Mesothelial cell of epicardium (in vitro differentiated cells): ENCODE data around the gene RANBP17. TPM values are rescaled to one million over a fixed set of nuclear protein-coding genes. Genes with fewer than 3 reads are reported as not detected.

Experiments used
- DNase-seq, 2 experiments: peaks; one replicate each; pipeline ENCODE4 v3.0.0; 2021; ENCODE audit warnings: low spot score in 2 of 2; ENCODE audit not compliant: unreplicated experiment in 2 of 2
- H3K27ac Mint-ChIP-seq: 2 replicates; pipeline ENCODE4 v1.8.0; 2021; ENCODE audit warnings: mixed read lengths
- H3K27me3 Mint-ChIP-seq: 2 replicates; pipeline ENCODE4 v1.8.0; 2021; ENCODE audit warnings: low read depth, mixed read lengths
- H3K36me3 Mint-ChIP-seq: 2 replicates; pipeline ENCODE4 v1.8.0; 2021; ENCODE audit warnings: mixed read lengths
- H3K4me1 Mint-ChIP-seq: 2 replicates; pipeline ENCODE4 v1.8.0; 2021; ENCODE audit warnings: mixed read lengths
- H3K4me3 Mint-ChIP-seq: 2 replicates; pipeline ENCODE4 v1.8.0; 2021; ENCODE audit warnings: mild to moderate bottlenecking, moderate library complexity, mixed read lengths
- H3K9me3 Mint-ChIP-seq: 2 replicates; pipeline ENCODE4 v1.8.0; 2021; ENCODE audit warnings: mixed read lengths
- total RNA-seq: library from RNA; stranded (reverse); gene quantifications from 3 replicates; pipeline ENCODE4 v1.2.1, GENCODE V29; 2021
- TF ChIP-seq, protein P1 (sequence below): fragments of 200-600 bp; sonication (generic); IDR thresholded peaks from one replicate; pipeline ENCODE4 v1.5.0; 2021; ENCODE audit warnings: antibody characterized with exemption; ENCODE audit not compliant: unreplicated experiment

The RANBP17 gene
- total RNA-seq, 1 donor from 2014 or later: 60.8 TPM

DNA sequence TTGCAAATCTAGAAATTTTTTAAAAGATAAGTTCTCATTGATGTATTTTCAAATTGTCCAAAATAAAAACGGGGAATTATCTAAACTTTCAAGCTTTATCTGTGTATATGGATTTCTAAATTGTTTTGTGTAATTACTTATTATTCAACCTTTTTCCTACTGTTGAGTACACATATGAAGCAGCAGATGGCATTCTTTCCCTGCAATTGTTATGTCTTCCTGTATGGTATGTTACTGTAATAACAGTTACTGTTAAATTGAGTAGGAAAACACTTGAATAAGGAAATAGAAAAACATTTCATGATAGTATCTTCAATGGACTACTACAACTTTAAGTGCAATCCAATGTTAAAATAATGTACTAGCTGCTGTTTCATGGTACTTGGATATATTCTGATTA, 124.8 kb downstream of the RANBP17 start:
- Mint-ChIP-seq H3K4me3 (no peak overlapping the region), H3K27me3 (no peaks in the 10 kb centered on the region), H3K4me1 (peaks cover 2% of the 10 kb centered on the region), H3K9me3 (peaks cover 9% of the 10 kb centered on the region), H3K27ac (no peak overlapping the region), H3K36me3 (peaks cover 10% of the 10 kb centered on the region)
- TF ChIP-seq, protein P1, sequence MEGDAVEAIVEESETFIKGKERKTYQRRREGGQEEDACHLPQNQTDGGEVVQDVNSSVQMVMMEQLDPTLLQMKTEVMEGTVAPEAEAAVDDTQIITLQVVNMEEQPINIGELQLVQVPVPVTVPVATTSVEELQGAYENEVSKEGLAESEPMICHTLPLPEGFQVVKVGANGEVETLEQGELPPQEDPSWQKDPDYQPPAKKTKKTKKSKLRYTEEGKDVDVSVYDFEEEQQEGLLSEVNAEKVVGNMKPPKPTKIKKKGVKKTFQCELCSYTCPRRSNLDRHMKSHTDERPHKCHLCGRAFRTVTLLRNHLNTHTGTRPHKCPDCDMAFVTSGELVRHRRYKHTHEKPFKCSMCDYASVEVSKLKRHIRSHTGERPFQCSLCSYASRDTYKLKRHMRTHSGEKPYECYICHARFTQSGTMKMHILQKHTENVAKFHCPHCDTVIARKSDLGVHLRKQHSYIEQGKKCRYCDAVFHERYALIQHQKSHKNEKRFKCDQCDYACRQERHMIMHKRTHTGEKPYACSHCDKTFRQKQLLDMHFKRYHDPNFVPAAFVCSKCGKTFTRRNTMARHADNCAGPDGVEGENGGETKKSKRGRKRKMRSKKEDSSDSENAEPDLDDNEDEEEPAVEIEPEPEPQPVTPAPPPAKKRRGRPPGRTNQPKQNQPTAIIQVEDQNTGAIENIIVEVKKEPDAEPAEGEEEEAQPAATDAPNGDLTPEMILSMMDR: no peak
- no peak for DNase-seq

DNA sequence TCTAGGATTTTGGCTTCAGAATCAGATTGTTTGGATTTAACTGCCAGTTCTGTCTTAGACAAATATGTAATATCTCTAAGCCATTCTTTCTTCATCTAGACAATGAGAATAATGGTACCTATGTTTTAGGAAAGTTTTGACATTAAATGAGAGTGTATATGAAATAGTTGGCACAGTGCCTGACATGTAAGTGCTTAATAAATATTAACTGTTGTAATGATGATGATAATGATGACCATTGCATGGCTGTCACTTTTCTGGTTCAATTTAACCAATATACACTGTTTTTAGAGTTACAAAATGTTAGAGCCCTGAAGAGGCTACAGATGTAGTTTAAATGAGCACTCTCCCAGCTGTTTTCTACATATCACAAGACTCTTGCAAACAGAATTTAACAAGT, 131.7 kb downstream of the RANBP17 start:
- DNase-seq: no peak
- Mint-ChIP-seq H3K4me1 (no peaks in the 10 kb centered on the region), H3K27ac (no peak overlapping the region), H3K9me3 (no peaks in the 10 kb centered on the region), H3K4me3 (no peak overlapping the region), H3K36me3 (no peaks in the 10 kb centered on the region), H3K27me3 (no peaks in the 10 kb centered on the region)
- TF ChIP-seq, protein P1: no peak

DNA sequence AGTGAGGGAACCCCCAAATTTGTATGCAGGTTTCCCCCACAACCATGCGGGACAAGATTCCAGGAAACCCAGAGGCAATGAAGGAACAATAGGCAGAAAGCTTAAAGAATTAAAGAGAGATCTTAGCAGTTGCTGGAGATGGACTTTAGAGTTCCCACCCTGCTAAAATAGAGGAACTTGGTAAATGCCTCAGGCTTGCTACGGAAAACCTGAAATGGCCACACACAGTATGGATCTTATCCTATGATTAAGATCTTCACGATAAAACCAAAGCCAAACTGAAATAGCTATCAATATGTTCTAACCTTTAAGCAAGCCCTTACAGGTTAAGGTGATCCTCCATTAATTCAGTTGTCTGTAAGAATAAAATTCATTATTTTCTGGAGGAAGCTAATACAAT, 148.3 kb downstream of the RANBP17 start:
- H3K36me3 Mint-ChIP-seq: peaks cover 11% of the 10 kb centered on the region
- TF ChIP-seq, protein P1: no peak
- no peak for DNase-seq
- no peak overlapping the region for H3K27ac Mint-ChIP-seq
- H3K4me1 Mint-ChIP-seq: no peaks in the 10 kb centered on the region
- H3K9me3 Mint-ChIP-seq: peaks cover 25% of the 10 kb centered on the region
- H3K4me3 Mint-ChIP-seq: no peak overlapping the region
- H3K27me3 Mint-ChIP-seq: no peaks in the 10 kb centered on the region

DNA sequence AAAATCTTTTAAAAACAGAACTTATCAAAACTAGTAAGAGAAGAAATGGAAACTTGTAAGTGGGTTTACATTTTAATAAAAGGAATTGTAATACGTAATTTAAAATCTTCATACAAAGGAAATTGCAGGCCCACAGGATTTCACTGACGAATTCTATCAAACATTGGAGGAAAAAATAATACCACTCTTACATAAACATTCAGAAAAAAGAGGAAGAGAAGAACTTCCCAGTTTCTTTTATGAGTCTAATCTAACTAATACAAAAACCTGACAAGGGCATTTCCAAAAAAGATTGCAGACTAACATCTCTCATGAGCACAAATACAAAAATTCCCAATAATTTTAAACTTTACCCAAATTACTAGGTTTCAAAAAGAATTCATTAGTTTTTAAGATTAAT, 149.0 kb downstream of the RANBP17 start:
- Mint-ChIP-seq H3K4me3 (no peak overlapping the region), H3K36me3 (peaks cover 11% of the 10 kb centered on the region), H3K27ac (no peak overlapping the region), H3K9me3 (peaks cover 25% of the 10 kb centered on the region), H3K4me1 (no peaks in the 10 kb centered on the region), H3K27me3 (no peaks in the 10 kb centered on the region)
- DNase-seq: no peak
- TF ChIP-seq, protein P1: no peak

DNA sequence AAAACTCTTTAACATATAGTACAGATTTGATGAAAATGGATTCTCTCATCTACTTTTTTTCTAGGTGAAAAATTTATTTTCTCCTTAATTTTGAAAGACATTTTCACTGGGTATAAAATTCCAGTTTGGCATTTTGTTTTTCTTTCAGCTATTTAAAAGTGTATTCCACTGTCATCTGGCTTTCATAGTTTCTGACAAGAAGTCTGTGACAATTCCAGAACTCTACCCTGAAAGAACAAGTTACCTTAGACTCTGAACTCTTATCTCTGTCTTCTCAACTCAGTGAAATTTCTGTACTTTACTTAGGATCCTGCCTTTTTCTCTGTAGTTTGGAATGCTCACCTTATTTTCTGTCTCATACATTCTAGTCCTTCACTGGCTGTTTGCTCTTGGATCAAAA, 161.7 kb downstream of the RANBP17 start:
- H3K4me1 Mint-ChIP-seq: no peaks in the 10 kb centered on the region
- DNase-seq: no peak
- no peak overlapping the region for H3K4me3 Mint-ChIP-seq
- peaks cover 22% of the 10 kb centered on the region for H3K36me3 Mint-ChIP-seq
- no peaks in the 10 kb centered on the region for H3K27me3 Mint-ChIP-seq
- TF ChIP-seq, protein P1: no peak
- peaks cover 20% of the 10 kb centered on the region for H3K9me3 Mint-ChIP-seq
- H3K27ac Mint-ChIP-seq: no peak overlapping the region

DNA sequence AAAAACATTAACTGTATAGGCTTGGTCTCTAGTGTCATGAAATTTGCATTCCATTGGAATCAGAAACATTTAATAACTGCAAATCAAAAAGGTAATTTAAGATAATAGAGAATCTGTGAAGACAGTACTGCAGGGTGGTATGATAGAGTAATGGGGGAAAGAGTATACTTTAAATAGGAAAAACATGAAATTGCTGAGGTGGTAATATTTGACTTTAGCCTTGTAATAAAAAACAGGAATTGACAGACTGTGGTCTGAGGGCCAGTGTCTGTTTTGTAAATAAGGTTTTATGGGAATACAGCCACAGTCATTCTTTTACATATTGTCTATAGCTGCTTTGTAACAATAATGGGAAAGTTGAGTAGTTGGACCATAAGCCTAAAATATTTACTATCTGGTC, 162.3 kb downstream of the RANBP17 start:
- peaks cover 20% of the 10 kb centered on the region for H3K9me3 Mint-ChIP-seq
- DNase-seq: no peak
- no peaks in the 10 kb centered on the region for H3K27me3 Mint-ChIP-seq
- no peaks in the 10 kb centered on the region for H3K4me1 Mint-ChIP-seq
- no peak overlapping the region for H3K4me3 Mint-ChIP-seq
- TF ChIP-seq, protein P1: no peak
- H3K36me3 Mint-ChIP-seq: peaks cover 22% of the 10 kb centered on the region
- no peak overlapping the region for H3K27ac Mint-ChIP-seq
